Activated CD8-positive, alpha-beta memory T cell treated with anti-CD3 and anti-CD28 coated beads, Interleukin-2, amount 50 U/mL, for 4 hours (primary cell): ENCODE results near the gene GPR37L1.
"Not testable (repeated sequence)": the region's sequence is repeated elsewhere in the genome, so short reads cannot be mapped to it uniquely, and the experiment has no call there.

Source experiments
- DNase-seq: peaks from one replicate; pipeline ENCODE4 v3.0.0-alpha.2; 2020

Gene GPR37L1

GRCh38 chr1:202135221-202135721, 12.6 kb downstream of the GPR37L1 start:
- peak; percentile 49 for DNase-seq

- DNase-seq = no peak
These were observed 18.1 kb downstream of the GPR37L1 start for GRCh38 chr1:202140833-202141232.

GRCh38 chr1:202141468-202141867, 18.8 kb downstream of the GPR37L1 start:
- DNase-seq = not testable (repeated sequence)

DNA sequence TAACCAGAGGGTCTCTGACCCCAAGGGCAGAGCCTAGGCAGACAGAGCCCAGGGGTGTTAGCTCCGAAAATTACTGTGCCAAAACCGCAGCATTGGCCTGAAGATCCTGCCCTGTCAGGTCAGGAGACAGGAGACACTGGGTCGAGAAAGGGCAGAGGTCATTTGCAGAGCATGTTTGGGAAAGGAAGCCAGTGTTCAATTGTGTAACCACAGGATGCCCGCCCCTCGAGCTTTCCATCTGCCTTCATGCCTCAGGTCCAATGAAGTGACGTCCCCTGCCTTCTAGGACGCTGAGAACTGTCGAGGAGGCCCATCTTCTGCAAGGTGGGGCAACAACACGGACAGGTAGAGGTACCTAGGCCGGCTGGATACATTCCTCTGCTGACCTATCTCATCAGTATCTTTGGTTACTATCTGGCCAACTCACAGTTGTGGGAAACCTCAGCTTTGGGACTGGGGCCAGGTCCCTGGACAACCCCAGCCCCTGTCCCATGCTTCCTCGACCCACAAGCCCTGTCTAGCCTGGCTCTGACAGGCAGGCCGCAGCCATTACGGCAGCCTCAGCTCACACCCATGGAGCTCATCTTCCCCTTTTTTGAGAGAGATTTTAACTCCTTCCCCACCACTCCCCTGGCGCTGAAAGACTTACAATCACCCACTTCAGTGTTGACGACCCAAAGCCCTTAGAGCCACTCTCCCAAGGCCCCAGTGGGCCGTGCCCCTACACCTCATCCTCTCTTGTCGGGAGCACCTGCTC, 20.5 kb downstream of the GPR37L1 start:
- DNase-seq = no peak

DNA sequence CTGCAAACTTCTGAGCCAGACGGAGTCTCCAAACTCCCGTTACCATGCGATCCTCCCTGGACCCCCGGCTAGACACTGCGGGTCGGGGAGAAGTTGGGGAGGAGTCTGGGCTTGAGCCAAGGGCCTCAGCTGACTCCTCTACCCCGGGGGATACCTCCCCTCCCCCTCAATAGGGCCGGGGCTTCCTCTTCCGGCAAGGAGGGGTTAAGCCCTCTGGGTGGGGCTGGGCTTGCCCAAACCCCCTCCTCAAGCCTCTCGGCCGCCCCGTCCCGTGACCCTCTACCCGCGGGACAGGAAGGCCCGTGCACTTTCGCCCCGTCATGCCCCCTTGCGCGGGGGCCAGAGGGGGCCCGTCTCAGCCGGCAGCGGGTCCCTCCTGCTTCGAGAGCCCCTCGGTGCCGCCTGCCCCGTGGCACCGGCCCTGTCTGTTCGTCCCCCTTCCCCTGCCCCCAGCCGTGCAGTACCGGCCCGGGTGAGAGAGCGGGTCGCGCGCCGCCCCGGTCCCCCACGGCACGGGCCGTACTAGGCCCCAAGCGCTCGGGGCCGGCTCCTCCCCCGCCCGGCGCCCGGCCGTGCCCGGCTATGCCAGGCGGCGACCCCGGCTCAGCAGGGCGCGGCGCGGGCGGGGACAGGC, 21.2 kb downstream of the GPR37L1 start:
- DNase-seq = peak; percentile 34

DNA sequence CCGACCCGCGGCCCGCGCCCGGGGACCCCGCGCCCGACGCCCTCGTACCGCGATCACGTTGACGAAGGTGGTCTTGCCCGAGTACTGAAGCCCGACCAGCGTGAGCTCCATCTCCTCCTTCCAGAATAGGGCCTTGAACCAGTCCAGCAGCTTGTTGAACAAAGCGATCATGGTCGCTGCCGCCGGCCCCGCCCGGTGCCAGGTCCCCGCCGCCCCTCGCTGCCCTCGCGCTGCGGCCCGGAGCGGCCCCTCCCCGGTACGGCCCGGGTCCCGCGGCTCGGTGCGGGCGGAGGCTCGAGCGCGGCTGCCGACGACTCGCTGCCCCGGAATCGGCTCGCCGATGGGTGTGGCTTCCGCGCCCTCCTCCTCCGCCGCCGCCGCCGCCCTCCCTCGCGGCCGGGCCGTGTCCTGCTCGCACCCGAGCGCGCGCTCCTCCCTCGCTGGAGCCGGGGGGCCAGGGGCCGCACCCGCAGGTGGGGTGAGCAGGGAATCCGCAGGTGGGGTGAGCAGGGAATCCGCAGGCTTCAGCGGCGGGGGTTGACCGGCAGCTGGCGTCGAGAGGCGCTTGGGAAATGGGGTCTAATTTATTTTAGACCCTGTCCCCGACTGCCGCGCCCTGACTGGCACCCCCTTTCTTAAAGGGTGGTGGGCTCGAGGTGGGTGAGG, 21.8 kb downstream of the GPR37L1 start, which contains the start of gene ARL8A:
TSS of gene ARL8A (minus strand) at position 336 of the 666 bp plus-strand sequence. CDS start at position 171, 165 bp downstream.
- peak; percentile 71 for DNase-seq

GRCh38 chr1:202145068-202145743, 22.5 kb downstream of the GPR37L1 start:
- DNase-seq = no peak

DNA sequence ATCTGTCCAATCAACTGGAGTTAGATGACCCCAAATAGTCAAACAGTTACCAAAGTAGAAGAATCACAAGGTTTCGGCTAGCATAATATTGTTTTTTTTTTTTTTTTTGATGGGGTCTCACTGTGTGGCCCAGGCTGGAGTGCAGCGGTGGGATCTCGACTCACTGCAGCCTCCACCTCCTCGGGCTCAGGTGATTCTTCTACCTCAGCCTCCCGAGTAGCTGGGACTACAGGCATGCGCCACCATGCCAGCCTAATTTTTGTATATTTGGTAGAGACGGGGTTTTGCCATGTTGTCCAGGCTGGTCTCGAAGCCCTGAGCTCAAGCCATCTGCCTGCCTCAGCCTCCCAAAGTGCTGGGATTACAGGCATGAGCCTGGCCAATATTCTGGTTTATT, 23.0 kb downstream of the GPR37L1 start:
- not testable (repeated sequence) for DNase-seq

GRCh38 chr1:202146279-202146678, 23.6 kb downstream of the GPR37L1 start:
- DNase-seq = no peak

GRCh38 chr1:202146993-202147392, 24.3 kb downstream of the GPR37L1 start:
- DNase-seq = no peak

DNA sequence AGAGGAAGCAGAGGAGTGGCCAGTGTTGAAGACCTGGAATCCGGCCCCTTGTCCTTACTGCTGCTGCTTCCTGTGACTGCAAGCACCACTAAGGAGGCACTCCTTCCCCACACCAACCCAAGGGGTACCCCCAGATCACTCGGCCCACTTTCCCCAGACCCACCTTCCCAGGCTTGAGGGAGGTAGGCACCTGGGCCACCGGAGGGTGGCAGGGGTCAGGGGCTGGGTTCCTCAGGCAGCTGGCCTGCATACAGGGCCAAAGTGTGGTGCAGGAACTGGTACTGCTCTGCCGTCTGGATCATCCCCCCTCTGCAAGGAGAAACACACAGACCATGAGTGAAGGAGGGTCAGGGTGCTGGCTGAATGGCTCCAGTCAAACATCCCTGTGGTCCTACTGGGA, 25.7 kb downstream of the GPR37L1 start:
- DNase-seq = no peak

DNA sequence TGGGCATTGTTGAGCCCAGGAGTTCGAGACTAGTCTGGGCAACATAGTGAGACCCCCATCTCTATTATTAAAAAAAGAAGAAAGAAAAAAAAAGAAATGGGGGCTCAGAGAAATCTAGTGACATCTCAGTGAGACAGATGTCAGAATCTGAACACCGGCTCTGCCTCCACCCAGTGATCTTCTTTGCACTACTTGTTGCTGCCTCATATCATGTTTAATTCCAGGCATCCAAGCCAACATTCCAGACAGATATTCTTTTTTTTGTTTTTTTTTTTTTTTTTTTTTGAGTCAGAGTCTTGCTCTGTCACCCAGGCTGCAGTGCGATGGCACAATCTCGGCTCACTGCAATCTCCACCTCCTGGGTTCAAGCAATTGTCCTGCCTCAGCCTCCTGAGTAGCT, 26.8 kb downstream of the GPR37L1 start:
- no peak for DNase-seq

DNA sequence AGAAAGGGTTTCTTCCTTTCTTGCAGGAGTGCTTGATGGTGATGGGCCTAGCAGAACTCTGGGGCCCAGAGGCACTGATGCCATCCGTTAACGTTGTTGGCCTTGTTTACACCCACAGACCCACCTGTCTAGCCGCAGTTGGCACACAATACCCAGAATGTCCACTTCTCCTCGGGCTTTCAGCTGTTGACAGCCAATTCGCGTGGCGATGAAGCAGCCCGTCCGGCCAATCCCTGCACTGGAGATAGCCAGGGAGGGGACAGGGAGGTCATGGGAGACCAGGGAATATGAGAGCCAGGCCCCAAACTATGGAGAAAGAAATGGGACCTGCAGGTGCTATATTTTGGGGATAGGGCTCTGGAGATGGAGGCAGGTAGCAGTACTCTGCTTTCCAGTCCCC, 27.5 kb downstream of the GPR37L1 start:
- DNase-seq = no peak

GRCh38 chr1:202150602-202151001, 27.9 kb downstream of the GPR37L1 start:
- no peak for DNase-seq

DNA sequence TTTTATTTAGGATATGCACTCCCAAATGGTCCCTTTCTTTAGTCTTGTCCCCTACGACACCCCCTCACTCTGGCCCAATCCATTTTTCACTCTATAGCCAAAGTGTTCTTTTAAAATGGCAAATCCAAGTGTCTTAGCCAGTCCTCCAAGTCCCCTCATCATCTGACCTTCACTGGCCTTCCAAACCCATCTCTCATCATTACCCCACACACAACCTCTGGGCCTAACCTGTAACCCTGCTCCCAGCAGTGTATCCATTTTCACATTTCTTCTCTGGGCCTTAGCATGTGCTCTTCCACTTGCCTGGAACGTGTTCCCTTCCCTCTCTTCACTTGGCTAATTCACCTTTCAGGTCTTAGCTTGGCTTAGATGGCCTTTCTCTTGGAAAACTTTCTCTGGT, 28.3 kb downstream of the GPR37L1 start:
- DNase-seq = no peak

DNA sequence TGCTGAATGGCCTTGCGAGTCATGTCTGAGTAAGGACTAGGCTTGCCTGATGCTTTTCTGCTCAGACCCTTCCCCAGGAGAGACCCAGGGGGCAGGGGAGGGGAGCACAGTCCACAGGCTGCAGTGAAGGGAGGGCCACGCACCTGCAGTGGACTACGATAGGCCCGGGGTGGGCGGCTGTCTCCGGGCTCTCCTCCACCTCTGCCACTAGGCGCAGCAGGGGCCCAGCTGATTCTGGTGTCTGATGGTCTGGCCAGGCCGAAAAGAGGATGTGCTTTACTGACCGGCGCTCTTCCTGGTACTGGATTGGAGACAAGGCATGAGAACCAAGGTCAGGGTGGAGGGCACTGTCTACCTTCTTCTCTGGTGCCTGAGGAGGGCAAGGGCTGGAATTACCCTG, 29.7 kb downstream of the GPR37L1 start:
- DNase-seq = no peak

DNA sequence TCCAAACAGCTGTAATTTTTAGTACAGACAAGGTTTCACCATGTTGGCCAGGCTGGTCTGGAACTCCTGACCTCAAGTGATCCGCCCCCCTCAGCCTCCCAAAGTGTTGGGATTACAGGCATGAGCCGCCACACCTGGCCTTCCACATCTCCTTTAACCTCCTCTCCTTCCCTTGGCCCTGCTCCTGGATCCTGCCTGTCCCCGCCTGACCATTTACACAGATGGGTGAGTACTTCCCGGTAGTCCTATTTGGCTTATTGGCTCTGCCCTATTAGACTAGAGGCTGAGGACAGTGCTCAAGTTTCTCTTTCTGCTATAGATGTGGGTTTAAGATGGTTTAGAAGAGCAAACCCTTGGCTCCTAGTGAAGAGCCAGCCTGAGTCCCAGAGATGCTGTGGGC, 30.6 kb downstream of the GPR37L1 start:
- DNase-seq = no peak

DNA sequence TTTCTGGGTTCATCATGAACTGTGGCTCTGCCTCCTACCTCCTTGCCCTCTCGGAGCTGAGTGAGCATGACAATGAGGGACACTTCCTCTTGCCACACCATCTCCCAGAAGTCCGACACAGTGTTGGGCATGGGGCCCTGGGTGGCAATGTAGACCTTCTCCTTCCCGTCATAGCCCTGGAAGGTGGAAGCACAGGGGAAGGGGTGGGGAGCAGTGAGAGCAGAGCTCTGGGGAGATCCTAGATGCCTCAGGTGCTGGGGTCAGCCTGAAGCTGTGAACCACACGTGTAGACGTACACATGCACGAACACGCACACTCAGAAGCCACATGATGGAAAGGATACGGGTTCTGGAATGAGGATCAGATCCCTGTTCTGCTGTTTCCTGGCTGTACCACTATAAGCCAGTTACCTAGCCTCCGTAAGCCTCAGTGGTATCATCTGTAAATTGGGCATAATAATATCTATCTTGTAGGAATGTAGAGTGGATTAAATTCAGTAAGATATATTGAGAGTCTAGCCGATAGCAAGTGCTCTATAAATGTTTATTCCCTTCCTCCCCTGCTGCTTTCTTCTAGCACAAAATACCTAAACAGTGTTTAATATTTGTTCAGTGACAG, 31.5 kb downstream of the GPR37L1 start:
- DNase-seq = no peak

DNA sequence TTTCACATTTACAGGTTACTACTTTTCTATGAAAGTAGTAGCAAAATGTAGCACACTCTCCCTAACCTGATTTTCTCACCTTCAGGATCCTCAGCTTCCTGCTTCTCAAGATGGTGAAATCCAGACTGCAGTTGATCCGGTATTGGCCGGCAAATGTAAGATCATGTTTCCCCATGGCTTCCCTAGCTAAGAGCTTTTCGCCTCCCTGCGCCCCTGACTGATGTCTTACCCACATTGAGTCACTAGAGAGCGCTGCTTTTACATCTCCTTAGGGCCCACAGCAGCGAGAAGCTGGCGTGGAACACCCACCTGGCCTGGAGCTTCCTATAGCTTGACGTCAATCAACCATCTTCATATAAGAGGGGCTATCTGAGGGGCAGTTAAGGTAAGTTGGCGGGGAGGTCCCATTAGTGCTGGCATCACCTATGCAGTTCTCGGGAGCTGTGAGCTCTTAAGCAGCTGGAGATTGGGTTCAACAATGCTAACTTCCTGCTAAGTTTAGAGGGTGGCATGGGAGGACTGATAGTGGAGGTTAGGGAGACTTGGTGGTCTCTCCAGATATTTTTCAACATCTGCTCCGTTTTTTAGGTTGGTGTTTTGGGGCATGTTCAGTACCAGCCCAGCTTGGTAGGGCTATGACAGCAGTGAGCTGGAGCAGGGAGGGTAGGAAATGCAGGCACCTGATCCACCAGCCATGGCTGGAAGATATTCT, 32.2 kb downstream of the GPR37L1 start:
- peak; percentile 51 for DNase-seq

DNA sequence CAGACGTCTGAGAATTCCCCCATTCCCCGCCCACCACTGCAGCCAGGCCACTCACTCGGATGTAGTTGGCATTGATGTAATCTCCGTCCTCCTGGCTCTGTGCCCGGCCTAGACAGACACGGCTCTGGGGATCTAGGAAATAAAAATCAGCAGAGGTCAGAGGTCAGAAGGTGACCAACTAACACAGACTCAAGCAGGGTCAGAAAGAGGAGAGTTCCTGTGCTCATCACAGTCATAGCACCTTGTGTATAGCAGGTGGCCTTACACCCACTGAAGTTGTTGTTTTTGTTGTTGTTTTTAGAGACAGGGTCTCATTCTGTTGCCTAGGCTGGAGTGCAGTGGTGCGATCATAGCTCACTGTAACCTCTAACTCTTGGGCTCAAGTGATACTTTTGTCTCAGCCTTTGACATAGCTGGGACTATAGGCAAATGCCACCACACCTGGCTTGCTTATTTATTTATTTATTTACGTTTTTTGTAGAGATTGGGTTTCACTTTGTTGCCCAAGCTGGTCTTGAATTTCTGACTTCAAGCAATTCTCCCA, 32.8 kb downstream of the GPR37L1 start:
- no peak for DNase-seq

- DNase-seq = no peak
These were observed 33.9 kb downstream of the GPR37L1 start for GRCh38 chr1:202156590-202156989.

- DNase-seq = no peak
These were observed 35.2 kb downstream of the GPR37L1 start for GRCh38 chr1:202157945-202158344.
